Body of pancreas (tissue), 4 donors: ENCODE results near the gene LINGO4. TPM values are rescaled to one million over a fixed set of nuclear protein-coding genes. Genes with fewer than 3 reads are reported as not detected.
A peak's percentile ranks its signal among the peaks of the same experiment; 100 is the strongest.

Source experiments
- ATAC-seq: fragments of 150-250 bp; one replicate; pipeline ENCODE4 v1.9.1; 2016
- DNase-seq, 4 donors: peaks; one replicate each; pipeline ENCODE4 v3.0.0-alpha.2; 2019
- H3K27ac ChIP-seq, 4 donors: fragments of 200-600 bp; sonication (generic); 1 replicate in 3 of 4; 2 replicates in 1 of 4; pipeline versions ENCODE4 v1.5.1 to v1.6.1; 2016 to 2019; ENCODE audit warnings: mild to moderate bottlenecking in 1 of 4, mixed read lengths in 1 of 4, moderate library complexity in 1 of 4
- H3K27me3 ChIP-seq, 2 donors: fragments of 200-600 bp; sonication (generic); one replicate each; pipeline ENCODE4 v1.6.0; 2016; ENCODE audit warnings: mild to moderate bottlenecking in 1 of 2
- H3K36me3 ChIP-seq, 2 donors: fragments of 200-600 bp; sonication (generic); replicated peaks in 1 of 2; 2 replicates each; pipeline ENCODE4 v1.5.1; 2016; ENCODE audit warnings: low read depth in 2 of 2; ENCODE audit not compliant: insufficient read depth in 1 of 2
- H3K4me1 ChIP-seq: fragments of 200-600 bp; sonication (generic); one replicate; pipeline ENCODE4 v1.6.0; 2016
- H3K4me3 ChIP-seq, 2 donors: fragments of 200-600 bp; sonication (generic); 1 replicate in 1 of 2; 2 replicates in 1 of 2; pipeline ENCODE4 v1.5.1; 2016 to 2019
- H3K9me3 ChIP-seq, 3 donors: fragments of 200-600 bp; sonication (generic); 1 replicate in 2 of 3; 2 replicates in 1 of 3; pipeline ENCODE4 v1.5.1; 2016
- POLR2A ChIP-seq, 3 donors: fragments of 450-650 bp; IDR thresholded peaks; one replicate each; pipeline ENCODE4 v1.6.1; 2016; ENCODE audit warnings: antibody characterized with exemption in 3 of 3, mild to moderate bottlenecking in 2 of 3
- WGBS, 2 donors: methylation state at CpG; one replicate each; pipeline ENCODE4 v1.1.5; 2017; 5-methylcytosine and 5-hydroxymethylcytosine counted together
- intact Hi-C: fragments of 100-400 bp; cut with DNase I; formaldehyde crosslinking; loops from one replicate; pipeline ENCODE4 v1.15.1; 2023
- total RNA-seq, 2 donors: library from RNA; depleted of rRNA; stranded (reverse); fragments of >200 nt; gene quantifications; one replicate each; pipeline ENCODE4 v1.1.0, GENCODE V29; 2016
- TF ChIP-seq, protein P1 (sequence below), 7 experiments: fragments of 450-650 bp in 4 of 7; fragments of 200-600 bp in 3 of 7; sonication (generic) in 3 of 7; IDR thresholded peaks; one replicate each; pipeline ENCODE4 v1.5.1; 2016 to 2019; ENCODE audit warnings: antibody characterized with exemption in 7 of 7

LINGO4 gene, protein sequence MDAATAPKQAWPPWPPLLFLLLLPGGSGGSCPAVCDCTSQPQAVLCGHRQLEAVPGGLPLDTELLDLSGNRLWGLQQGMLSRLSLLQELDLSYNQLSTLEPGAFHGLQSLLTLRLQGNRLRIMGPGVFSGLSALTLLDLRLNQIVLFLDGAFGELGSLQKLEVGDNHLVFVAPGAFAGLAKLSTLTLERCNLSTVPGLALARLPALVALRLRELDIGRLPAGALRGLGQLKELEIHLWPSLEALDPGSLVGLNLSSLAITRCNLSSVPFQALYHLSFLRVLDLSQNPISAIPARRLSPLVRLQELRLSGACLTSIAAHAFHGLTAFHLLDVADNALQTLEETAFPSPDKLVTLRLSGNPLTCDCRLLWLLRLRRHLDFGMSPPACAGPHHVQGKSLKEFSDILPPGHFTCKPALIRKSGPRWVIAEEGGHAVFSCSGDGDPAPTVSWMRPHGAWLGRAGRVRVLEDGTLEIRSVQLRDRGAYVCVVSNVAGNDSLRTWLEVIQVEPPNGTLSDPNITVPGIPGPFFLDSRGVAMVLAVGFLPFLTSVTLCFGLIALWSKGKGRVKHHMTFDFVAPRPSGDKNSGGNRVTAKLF
- total RNA-seq: 1 to 10 TPM in 1 of 2 donors, under 1 TPM in 1; 0.66 to 1.6 TPM

DNA sequence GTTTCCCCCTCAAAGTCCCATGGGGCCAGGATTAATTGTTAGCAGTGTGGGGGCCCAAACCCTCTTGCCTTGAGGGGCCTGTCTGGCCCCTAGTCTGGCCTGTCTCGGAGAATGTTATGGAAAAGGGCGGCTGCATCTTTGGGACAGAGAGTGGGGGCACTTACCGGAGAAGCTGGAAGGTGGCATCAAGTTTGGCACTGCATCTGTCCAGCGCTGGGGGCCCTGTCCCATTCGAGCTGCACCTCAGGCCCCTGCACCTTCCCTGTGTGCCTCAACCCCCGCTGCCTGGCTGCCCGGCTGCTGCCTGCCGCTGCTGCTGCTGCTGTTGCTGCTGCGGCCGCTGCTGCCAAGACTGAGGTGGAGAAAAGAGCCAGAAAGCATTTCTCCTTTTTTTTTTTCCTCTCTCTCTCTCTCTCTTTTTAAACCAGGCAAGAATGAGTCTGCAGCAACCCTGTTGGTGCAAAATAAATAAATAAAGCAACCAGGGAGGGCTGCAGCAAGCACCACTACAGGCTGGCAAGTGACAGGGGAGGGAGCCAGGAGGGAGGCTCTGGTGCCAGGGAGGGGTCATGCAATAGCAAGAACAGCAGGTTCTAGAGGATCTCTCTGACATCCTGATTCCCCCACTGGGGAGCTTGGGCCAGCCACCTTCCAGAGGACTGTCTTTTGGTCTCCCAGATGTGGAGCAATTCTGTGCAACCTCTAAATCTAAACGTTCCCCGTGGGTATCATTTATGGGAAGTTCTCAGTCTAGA lies at the start of gene LINGO4:
Gene LINGO4, minus strand, starts transcription at position 354 of the 755 bp plus-strand sequence. CDS start 2,715 bp downstream, outside the sequence.
- H3K4me3 ChIP-seq: no peak within 1 kb of the TSS
- TF ChIP-seq, protein P1, sequence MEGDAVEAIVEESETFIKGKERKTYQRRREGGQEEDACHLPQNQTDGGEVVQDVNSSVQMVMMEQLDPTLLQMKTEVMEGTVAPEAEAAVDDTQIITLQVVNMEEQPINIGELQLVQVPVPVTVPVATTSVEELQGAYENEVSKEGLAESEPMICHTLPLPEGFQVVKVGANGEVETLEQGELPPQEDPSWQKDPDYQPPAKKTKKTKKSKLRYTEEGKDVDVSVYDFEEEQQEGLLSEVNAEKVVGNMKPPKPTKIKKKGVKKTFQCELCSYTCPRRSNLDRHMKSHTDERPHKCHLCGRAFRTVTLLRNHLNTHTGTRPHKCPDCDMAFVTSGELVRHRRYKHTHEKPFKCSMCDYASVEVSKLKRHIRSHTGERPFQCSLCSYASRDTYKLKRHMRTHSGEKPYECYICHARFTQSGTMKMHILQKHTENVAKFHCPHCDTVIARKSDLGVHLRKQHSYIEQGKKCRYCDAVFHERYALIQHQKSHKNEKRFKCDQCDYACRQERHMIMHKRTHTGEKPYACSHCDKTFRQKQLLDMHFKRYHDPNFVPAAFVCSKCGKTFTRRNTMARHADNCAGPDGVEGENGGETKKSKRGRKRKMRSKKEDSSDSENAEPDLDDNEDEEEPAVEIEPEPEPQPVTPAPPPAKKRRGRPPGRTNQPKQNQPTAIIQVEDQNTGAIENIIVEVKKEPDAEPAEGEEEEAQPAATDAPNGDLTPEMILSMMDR (IDR thresholded peaks at IDR 0.05): no peak
- TF ChIP-seq POLR2A (IDR thresholded peaks at IDR 0.05): peak in 1 of 3 donors; percentile 24
- peaks cover 0 to 4% of the 10 kb centered on the region in 2 donors for H3K36me3 ChIP-seq
- ATAC-seq: no peak
- intact Hi-C loops: loop anchor here (2.0 kb wide), 1 partner anchor 20 kb away; no protein-coding TSS in a partner anchor
- no peaks in the 10 kb centered on the region for H3K27me3 ChIP-seq
- 31 to 44% methylated on average over 9 to 12 of the region's 12 CpGs for WGBS, 2 donors
- H3K4me1 ChIP-seq: peaks cover 11% of the 10 kb centered on the region
- no peak for DNase-seq
- H3K9me3 ChIP-seq: no peaks in the 10 kb centered on the region
- H3K27ac ChIP-seq: no peak within 1 kb of the TSS

DNA sequence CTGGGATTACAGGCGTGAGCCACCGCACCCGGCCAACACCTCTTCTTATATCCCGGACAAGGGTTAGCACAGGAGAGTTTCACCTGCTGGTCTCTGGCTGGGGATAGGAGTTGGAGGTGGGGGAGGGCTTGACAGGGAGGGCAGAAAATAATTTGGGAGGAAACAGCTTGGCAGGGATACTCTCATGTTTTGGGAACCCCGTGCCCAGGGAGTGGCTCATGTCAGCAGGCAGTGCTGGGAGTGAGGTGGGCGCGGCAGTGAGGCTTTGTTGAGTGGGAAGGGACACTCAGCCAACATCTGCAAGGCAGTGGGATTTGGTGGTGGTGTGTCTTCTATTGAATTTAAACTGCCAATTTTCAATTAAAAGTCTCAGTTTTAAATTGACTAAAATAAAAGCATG lies 49.4 kb upstream of the LINGO4 start:
- Histone ChIP-seq H3K36me3 (no peaks in the 10 kb centered on the region), H3K4me1 (no peaks in the 10 kb centered on the region), H3K9me3 (no peaks in the 10 kb centered on the region), H3K27ac (no peak overlapping the region), H3K4me3 (no peak overlapping the region), H3K27me3 (no peaks in the 10 kb centered on the region)
- DNase-seq: no peak
- no peak for TF ChIP-seq POLR2A (IDR thresholded peaks at IDR 0.05)
- intact Hi-C loops: no loop called here
- WGBS, 2 donors: 79% methylated on average over 7 of the region's 7 CpGs
- ATAC-seq: no peak

DNA sequence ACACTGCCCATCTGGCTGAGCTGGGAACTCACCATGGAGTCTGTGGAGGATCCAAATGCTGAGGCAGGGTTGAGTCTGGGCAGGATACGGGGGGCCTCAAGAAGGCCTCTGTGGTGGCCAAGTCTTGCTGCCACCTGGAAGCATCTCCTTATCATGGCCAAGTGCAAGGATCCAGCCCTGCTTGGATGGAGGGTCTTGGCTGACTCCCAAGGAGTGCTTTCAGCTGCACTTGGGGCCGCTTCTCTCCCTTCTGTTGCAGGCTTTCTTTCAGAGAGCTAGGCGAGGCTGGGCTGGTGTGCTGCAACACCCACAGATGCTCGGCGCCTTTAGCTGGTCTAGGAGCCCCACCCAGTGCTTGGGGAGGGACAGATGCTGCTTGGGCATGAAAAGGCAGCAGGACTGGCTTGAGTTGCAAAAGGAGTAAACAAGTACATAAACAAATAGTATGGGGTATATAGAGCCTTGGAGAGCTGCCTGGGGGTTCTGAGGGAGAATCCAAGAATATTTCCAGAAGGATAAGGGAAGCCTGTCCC lies 48.3 kb upstream of the LINGO4 start, which contains the start of gene THEM5:
Gene THEM5, minus strand, starts transcription at position 302 of the 533 bp plus-strand sequence. Its CDS starts 147 bp downstream, at position 155.
- intact Hi-C loops: no loop called here
- Histone ChIP-seq H3K27ac (no peak within 1 kb of the TSS), H3K36me3 (no peaks in the 10 kb centered on the region), H3K9me3 (no peaks in the 10 kb centered on the region), H3K4me1 (no peaks in the 10 kb centered on the region), H3K4me3 (no peak within 1 kb of the TSS), H3K27me3 (no peaks in the 10 kb centered on the region)
- ATAC-seq: no peak
- 69 to 72% methylated on average over 4 to 5 of the region's 5 CpGs for WGBS, 2 donors
- no peak for DNase-seq
- no peak for TF ChIP-seq POLR2A (IDR thresholded peaks at IDR 0.05)
- TF ChIP-seq, protein P1 (IDR thresholded peaks at IDR 0.05): no peak

DNA sequence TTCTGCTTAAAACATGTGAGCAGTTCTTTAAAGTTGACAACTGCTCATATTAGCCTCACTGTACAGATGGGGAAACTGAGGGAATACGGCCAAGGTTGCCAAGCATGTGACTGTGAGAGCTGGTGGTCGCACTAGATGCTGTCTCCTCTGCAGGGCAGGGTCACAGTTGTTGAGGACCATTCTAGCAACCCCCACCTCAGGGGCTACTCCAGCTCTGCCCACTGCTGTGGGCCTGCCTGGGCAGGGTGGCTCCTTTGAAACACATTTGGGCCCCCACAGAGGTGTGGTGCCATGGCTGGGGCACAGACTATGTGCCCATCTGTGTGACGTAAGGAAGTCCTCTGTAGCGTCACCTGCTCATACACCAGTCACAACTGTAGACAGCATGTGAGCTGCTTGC lies 47.5 kb upstream of the LINGO4 start:
- intact Hi-C loops: no loop called here
- Histone ChIP-seq H3K4me1 (no peaks in the 10 kb centered on the region), H3K4me3 (no peak overlapping the region), H3K27me3 (no peaks in the 10 kb centered on the region), H3K27ac (no peak overlapping the region), H3K36me3 (no peaks in the 10 kb centered on the region), H3K9me3 (no peaks in the 10 kb centered on the region)
- TF ChIP-seq POLR2A (IDR thresholded peaks at IDR 0.05): no peak
- TF ChIP-seq, protein P1 (IDR thresholded peaks at IDR 0.05): no peak
- 72 to 73% methylated on average over 3 to 4 of the region's 4 CpGs for WGBS, 2 donors
- ATAC-seq (no peak), DNase-seq (no peak)

DNA sequence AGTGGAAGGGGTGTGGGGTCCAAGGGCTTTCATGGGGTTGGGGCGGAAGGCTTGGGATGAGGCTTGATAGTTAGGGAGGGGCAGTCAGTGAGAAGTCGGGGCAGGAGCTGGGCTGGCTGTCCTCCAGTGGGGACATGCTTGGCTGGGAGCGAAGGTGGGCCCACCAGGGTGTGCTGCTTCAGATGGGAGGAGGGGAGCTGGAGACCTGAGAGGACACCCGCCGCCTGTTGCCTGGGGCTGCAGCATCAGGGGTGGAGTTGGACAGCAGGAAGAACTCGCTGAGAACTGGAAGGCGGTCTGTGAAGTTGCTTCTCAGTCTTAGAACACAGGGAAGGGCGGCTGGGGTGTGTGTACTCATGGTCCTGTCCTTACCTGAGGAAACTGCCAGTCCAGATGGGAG lies 46.7 kb upstream of the LINGO4 start:
- TF ChIP-seq POLR2A (IDR thresholded peaks at IDR 0.05): no peak
- Histone ChIP-seq H3K4me1 (no peaks in the 10 kb centered on the region), H3K4me3 (no peak overlapping the region), H3K27me3 (no peaks in the 10 kb centered on the region), H3K27ac (no peak overlapping the region), H3K36me3 (no peaks in the 10 kb centered on the region), H3K9me3 (no peaks in the 10 kb centered on the region)
- DNase-seq (no peak), ATAC-seq (no peak)
- intact Hi-C loops: no loop called here
- 74 to 77% methylated on average over 8 of the region's 8 CpGs for WGBS, 2 donors
